ENCODE data around the gene LRP1B. TPM values are rescaled to one million over a fixed set of nuclear protein-coding genes. Genes with fewer than 3 reads are reported as not detected.

LRP1B gene
- total RNA-seq, 2 donors from 2014 or later, result 0.91 to 1.2 TPM

DNA sequence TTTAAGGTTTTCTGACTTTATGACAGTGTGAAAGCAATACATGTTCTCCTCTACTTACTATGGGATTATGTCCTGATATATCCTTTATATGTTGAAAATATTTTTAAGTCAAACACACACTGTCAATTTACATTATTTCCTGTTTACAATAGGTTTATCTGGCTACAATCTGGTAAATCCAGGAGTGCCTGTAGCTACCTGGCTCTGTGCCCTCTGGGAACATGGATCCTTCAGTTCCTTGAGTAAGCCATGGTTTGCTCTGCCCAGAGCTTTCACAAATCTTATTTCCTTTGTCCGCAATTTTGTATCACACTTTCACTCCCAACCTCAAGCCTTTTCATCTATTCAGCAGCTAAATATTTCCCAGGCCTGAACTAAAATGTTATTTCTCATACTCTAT, 1768.5 kb downstream of the LRP1B start:
- Histone ChIP-seq H3K27ac (no peak overlapping the region), H3K9me3 (no peaks in the 10 kb centered on the region), H3K4me1 (replicated peaks) (no peaks in the 10 kb centered on the region), H3K36me3 (no peaks in the 10 kb centered on the region), H3K27me3 (replicated peaks; ENCODE audit: insufficient read depth) (no peaks in the 10 kb centered on the region), H3K4me3 (no peak overlapping the region)
- intact Hi-C loops (cut with DNase I), result no loop called here
- no peak for TF ChIP-seq POLR2AphosphoS5 (IDR thresholded peaks at IDR 0.05)
- WGBS, result 96% methylated on average over 1 of the region's 1 CpG
- DNase-seq (ENCODE audit: low spot score), result no peak

DNA sequence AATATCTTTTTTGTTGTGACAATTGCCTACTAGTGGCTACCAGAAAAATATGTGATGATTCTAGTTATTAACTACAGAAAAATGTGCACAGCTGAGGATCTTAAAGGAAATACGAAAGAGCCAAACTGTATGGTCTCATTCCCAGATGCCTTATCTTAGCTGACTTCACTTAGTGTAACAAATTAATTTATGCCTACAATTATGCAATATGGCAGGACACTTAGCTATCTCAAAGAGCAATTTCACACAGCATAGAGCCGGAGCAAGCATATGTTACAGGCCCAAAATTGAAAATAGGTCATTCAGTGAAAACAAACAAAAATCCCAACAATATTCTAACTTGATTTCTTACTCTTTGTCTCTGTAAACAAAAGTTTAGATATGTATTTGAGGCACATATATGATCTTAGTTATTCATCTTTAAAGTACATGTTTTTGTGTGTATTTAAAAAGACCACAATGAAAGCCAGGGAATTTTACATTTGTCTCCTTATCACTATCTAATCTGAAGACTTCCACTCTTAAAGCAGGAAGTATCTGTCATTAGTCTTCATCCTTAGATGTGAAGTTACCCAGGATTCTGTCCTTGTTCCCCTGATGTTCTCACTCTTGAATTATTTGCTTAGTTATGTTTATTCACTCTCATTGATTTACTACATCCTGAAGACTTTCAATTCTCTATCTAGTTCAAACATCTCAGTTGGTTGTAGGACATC, 1771.6 kb downstream of the LRP1B start:
- Histone ChIP-seq H3K4me3 (no peak overlapping the region), H3K36me3 (no peaks in the 10 kb centered on the region), H3K4me1 (replicated peaks) (no peaks in the 10 kb centered on the region), H3K27ac (no peak overlapping the region), H3K9me3 (no peaks in the 10 kb centered on the region), H3K27me3 (replicated peaks; ENCODE audit: insufficient read depth) (no peaks in the 10 kb centered on the region)
- intact Hi-C loops (cut with DNase I), result no loop called here
- no peak for TF ChIP-seq POLR2A (IDR thresholded peaks at IDR 0.05)
- no peak for DNase-seq (ENCODE audit: low spot score)
- WGBS, result 63% methylated on average over 2 of the region's 2 CpGs

DNA sequence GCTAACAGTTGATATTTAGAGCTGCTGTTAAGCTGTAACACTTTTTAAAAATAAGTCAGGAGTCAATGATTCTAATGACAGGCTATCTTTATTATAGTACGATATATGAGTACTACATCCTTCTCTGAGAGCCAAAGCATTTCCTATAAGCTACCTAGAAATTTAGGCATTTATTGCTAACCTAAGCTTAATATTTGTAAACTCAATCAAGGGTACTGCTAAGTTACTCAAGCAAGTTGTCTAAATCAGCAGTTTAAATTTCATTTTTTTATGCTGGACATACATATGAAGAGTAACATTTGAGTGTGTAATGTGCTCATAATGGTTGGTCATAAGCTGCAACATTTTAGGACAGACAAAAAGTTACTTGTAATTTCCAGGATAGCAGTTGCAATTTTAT, 1774.1 kb downstream of the LRP1B start:
- H3K27me3 ChIP-seq (replicated peaks; ENCODE audit: insufficient read depth), result no peaks in the 10 kb centered on the region
- H3K27ac ChIP-seq, result no peak overlapping the region
- no peak for DNase-seq (ENCODE audit: low spot score)
- H3K4me3 ChIP-seq, result no peak overlapping the region
- intact Hi-C loops (cut with DNase I), result no loop called here
- no peaks in the 10 kb centered on the region for H3K4me1 ChIP-seq (replicated peaks)
- WGBS, result 97% methylated on average over 1 of the region's 1 CpG
- TF ChIP-seq, protein P1, sequence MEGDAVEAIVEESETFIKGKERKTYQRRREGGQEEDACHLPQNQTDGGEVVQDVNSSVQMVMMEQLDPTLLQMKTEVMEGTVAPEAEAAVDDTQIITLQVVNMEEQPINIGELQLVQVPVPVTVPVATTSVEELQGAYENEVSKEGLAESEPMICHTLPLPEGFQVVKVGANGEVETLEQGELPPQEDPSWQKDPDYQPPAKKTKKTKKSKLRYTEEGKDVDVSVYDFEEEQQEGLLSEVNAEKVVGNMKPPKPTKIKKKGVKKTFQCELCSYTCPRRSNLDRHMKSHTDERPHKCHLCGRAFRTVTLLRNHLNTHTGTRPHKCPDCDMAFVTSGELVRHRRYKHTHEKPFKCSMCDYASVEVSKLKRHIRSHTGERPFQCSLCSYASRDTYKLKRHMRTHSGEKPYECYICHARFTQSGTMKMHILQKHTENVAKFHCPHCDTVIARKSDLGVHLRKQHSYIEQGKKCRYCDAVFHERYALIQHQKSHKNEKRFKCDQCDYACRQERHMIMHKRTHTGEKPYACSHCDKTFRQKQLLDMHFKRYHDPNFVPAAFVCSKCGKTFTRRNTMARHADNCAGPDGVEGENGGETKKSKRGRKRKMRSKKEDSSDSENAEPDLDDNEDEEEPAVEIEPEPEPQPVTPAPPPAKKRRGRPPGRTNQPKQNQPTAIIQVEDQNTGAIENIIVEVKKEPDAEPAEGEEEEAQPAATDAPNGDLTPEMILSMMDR (IDR thresholded peaks at IDR 0.05), result no peak
- TF ChIP-seq POLR2A (IDR thresholded peaks at IDR 0.05) (no peak), POLR2AphosphoS5 (IDR thresholded peaks at IDR 0.05) (no peak)
- H3K36me3 ChIP-seq, result no peaks in the 10 kb centered on the region
- no peaks in the 10 kb centered on the region for H3K9me3 ChIP-seq

DNA sequence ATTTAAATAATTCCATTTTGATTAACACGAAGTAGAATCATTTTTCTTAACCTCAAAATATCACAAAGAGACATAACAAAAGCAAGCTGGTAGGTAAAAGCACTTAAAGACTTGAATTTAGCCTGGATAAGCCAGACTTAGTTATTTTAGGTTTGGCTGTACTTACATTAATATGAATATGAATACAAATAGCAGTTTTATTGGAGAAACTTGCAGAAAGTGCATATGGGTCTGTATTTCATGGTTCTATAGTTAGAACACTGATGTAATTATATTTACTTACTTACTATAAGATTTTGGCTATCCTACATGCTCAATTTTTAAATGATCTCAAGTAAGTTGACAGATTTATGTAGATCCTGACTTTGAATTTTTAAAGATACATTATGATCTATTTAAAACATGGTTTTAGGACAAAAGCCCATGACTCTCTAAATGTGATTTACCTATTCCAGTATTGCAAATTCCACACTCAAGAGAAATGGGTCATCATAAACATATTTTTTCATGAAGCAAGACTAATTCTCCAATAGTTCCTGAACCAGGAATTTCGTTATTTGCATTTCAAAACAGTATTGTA, 1775.2 kb downstream of the LRP1B start:
- H3K27ac ChIP-seq, result no peak overlapping the region
- DNase-seq (ENCODE audit: low spot score), result no peak
- no peaks in the 10 kb centered on the region for H3K27me3 ChIP-seq (replicated peaks; ENCODE audit: insufficient read depth)
- intact Hi-C loops (cut with DNase I), result no loop called here
- H3K4me3 ChIP-seq, result no peak overlapping the region
- no peak for TF ChIP-seq POLR2A (IDR thresholded peaks at IDR 0.05)
- no peak for TF ChIP-seq POLR2AphosphoS5 (IDR thresholded peaks at IDR 0.05)
- TF ChIP-seq, protein P1 (IDR thresholded peaks at IDR 0.05), result no peak
- WGBS, result 75% methylated on average over 2 of the region's 2 CpGs
- H3K9me3 ChIP-seq, result no peaks in the 10 kb centered on the region
- H3K4me1 ChIP-seq (replicated peaks), result no peaks in the 10 kb centered on the region
- H3K36me3 ChIP-seq, result no peaks in the 10 kb centered on the region

DNA sequence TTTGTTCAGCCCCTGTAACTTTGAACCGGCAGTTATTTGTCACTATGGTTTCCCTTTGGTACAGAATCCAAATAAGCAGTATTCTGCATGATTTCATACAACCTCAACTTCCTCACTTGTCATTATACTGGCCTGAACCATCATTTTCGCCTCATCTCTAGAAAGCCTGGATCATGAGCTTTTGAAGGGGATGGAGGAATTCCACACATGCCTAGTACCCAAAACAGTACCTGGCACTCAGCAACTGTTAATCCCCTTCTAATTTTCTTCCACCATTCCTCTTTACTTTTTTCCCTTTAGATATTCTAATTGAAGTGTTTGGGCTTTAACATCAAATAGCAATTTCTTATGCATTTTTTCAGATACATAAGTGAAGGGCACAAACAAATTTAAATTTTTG, 1776.3 kb downstream of the LRP1B start:
- Histone ChIP-seq H3K27me3 (replicated peaks; ENCODE audit: insufficient read depth) (no peaks in the 10 kb centered on the region), H3K27ac (no peak overlapping the region), H3K4me3 (no peak overlapping the region), H3K9me3 (no peaks in the 10 kb centered on the region), H3K4me1 (replicated peaks) (no peaks in the 10 kb centered on the region), H3K36me3 (no peaks in the 10 kb centered on the region)
- WGBS, result 88% methylated on average over 2 of the region's 2 CpGs
- TF ChIP-seq POLR2A (IDR thresholded peaks at IDR 0.05) (no peak), POLR2AphosphoS5 (IDR thresholded peaks at IDR 0.05) (no peak)
- TF ChIP-seq, protein P1 (IDR thresholded peaks at IDR 0.05), result no peak
- DNase-seq (ENCODE audit: low spot score), result no peak
- intact Hi-C loops (cut with DNase I), result no loop called here

DNA sequence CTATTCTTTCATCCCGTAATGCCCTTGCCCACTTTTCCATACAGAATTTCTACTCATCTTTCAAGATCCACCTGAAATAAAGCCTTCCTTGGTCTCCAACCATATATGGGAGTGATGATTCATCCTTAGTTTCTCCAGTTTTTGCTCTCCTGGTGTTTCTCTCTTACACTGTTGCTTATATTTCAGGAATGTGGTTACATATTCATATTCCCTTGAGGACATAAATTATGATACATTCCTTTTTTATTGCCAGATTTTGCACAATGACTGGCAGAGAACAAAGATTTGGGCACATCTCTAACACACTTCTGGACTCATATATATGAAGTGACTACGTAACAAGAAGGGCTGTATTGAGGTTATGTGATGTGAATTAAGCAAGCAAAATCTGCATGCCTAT, 1777.3 kb downstream of the LRP1B start:
- Histone ChIP-seq H3K4me1 (replicated peaks) (no peaks in the 10 kb centered on the region), H3K4me3 (no peak overlapping the region), H3K27ac (no peak overlapping the region), H3K36me3 (no peaks in the 10 kb centered on the region), H3K27me3 (replicated peaks; ENCODE audit: insufficient read depth) (no peaks in the 10 kb centered on the region), H3K9me3 (no peaks in the 10 kb centered on the region)
- intact Hi-C loops (cut with DNase I), result no loop called here
- TF ChIP-seq POLR2A (IDR thresholded peaks at IDR 0.05) (no peak), POLR2AphosphoS5 (IDR thresholded peaks at IDR 0.05) (no peak)
- TF ChIP-seq, protein P1 (IDR thresholded peaks at IDR 0.05), result no peak
- DNase-seq (ENCODE audit: low spot score), result no peak
- WGBS, result 48% methylated on average over 2 of the region's 2 CpGs
